Body of pancreas (tissue), 4 donors: ENCODE data around the gene APPL1. TPM values are rescaled to one million over a fixed set of nuclear protein-coding genes. Genes with fewer than 3 reads are reported as not detected.

ENCODE experiments used
- ATAC-seq: fragments of 150-250 bp; one replicate; pipeline ENCODE4 v1.9.1; 2016
- DNase-seq, 4 donors: peaks; one replicate each; pipeline ENCODE4 v3.0.0-alpha.2; 2019
- H3K27ac ChIP-seq, 4 donors: fragments of 200-600 bp; sonication (generic); 1 replicate in 3 of 4; 2 replicates in 1 of 4; pipeline versions ENCODE4 v1.5.1 to v1.6.1; 2016 to 2019; ENCODE audit warnings: mild to moderate bottlenecking in 1 of 4, mixed read lengths in 1 of 4, moderate library complexity in 1 of 4
- H3K27me3 ChIP-seq, 2 donors: fragments of 200-600 bp; sonication (generic); one replicate each; pipeline ENCODE4 v1.6.0; 2016; ENCODE audit warnings: mild to moderate bottlenecking in 1 of 2
- H3K36me3 ChIP-seq, 2 donors: fragments of 200-600 bp; sonication (generic); replicated peaks in 1 of 2; 2 replicates each; pipeline ENCODE4 v1.5.1; 2016; ENCODE audit warnings: low read depth in 2 of 2; ENCODE audit not compliant: insufficient read depth in 1 of 2
- H3K4me1 ChIP-seq: fragments of 200-600 bp; sonication (generic); one replicate; pipeline ENCODE4 v1.6.0; 2016
- H3K4me3 ChIP-seq, 2 donors: fragments of 200-600 bp; sonication (generic); 1 replicate in 1 of 2; 2 replicates in 1 of 2; pipeline ENCODE4 v1.5.1; 2016 to 2019
- H3K9me3 ChIP-seq, 3 donors: fragments of 200-600 bp; sonication (generic); 1 replicate in 2 of 3; 2 replicates in 1 of 3; pipeline ENCODE4 v1.5.1; 2016
- POLR2A ChIP-seq, 3 donors: fragments of 450-650 bp; IDR thresholded peaks; one replicate each; pipeline ENCODE4 v1.6.1; 2016; ENCODE audit warnings: antibody characterized with exemption in 3 of 3, mild to moderate bottlenecking in 2 of 3
- WGBS, 2 donors: methylation state at CpG; one replicate each; pipeline ENCODE4 v1.1.5; 2017; 5-methylcytosine and 5-hydroxymethylcytosine counted together
- intact Hi-C: fragments of 100-400 bp; cut with DNase I; formaldehyde crosslinking; loops from one replicate; pipeline ENCODE4 v1.15.1; 2023
- total RNA-seq, 2 donors: library from RNA; depleted of rRNA; stranded (reverse); fragments of >200 nt; gene quantifications; one replicate each; pipeline ENCODE4 v1.1.0, GENCODE V29; 2016
- TF ChIP-seq, protein P1 (sequence below), 7 experiments: fragments of 450-650 bp in 4 of 7; fragments of 200-600 bp in 3 of 7; sonication (generic) in 3 of 7; IDR thresholded peaks; one replicate each; pipeline ENCODE4 v1.5.1; 2016 to 2019; ENCODE audit warnings: antibody characterized with exemption in 7 of 7

The APPL1 gene
- total RNA-seq, 2 donors from 2014 or later: 28.0 to 31.9 TPM

DNA sequence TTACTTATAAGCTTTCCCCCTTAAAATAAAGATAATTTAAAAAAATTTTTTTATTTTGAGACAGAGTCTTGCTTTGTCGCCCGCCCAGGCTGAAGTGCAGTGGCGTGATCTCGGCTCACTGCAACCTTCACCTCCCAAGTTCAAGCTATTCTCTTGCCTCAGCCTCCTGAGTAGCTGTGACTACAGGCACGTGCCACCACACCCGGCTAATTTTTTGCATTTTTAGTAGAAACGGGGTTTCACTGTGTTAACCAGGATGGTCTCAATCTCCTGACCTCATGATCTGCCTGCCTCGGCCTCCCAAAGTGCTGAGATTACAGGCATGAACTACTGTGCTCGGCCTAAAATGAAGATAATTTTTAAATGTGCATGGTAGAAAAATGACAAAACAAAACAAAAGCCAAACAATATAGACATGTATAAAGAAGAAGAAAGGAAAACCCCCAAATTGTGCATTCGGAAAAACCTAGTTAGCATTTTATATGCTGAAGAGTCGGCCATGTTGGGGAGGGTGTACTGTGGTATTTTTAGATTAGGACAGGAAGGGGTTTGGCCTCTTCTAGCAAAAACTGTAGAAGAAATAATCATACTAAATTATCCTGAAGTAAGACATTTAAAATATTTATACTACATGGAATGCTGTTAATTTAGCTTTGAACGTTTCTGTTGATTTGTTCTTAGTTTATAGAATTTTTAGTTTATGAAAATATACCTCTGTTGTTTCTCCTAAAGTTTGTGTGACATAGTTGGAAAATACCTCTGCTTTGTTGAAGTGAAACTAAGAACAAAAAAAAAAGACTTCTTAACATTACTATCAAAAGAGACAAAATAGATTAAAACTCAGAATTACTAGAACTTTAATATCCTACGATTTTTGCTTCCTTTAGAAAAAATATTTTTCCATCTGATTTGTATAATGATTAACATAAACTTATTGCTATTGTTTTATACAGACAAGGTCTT is 7.4 kb downstream of the APPL1 start:
- H3K9me3 ChIP-seq: no peaks in the 10 kb centered on the region
- H3K27ac ChIP-seq: no peak overlapping the region
- peaks cover 18% of the 10 kb centered on the region for H3K4me1 ChIP-seq
- ATAC-seq: no peak
- intact Hi-C loops: no loop called here
- no peak for TF ChIP-seq POLR2A (IDR thresholded peaks at IDR 0.05)
- TF ChIP-seq, protein P1, sequence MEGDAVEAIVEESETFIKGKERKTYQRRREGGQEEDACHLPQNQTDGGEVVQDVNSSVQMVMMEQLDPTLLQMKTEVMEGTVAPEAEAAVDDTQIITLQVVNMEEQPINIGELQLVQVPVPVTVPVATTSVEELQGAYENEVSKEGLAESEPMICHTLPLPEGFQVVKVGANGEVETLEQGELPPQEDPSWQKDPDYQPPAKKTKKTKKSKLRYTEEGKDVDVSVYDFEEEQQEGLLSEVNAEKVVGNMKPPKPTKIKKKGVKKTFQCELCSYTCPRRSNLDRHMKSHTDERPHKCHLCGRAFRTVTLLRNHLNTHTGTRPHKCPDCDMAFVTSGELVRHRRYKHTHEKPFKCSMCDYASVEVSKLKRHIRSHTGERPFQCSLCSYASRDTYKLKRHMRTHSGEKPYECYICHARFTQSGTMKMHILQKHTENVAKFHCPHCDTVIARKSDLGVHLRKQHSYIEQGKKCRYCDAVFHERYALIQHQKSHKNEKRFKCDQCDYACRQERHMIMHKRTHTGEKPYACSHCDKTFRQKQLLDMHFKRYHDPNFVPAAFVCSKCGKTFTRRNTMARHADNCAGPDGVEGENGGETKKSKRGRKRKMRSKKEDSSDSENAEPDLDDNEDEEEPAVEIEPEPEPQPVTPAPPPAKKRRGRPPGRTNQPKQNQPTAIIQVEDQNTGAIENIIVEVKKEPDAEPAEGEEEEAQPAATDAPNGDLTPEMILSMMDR (IDR thresholded peaks at IDR 0.05): no peak
- 86 to 87% methylated on average over 13 of the region's 13 CpGs for WGBS, 2 donors
- H3K36me3 ChIP-seq: peaks cover 5 to 7% of the 10 kb centered on the region in 2 donors
- no peak overlapping the region for H3K4me3 ChIP-seq
- no peak for DNase-seq
- H3K27me3 ChIP-seq: no peaks in the 10 kb centered on the region

DNA sequence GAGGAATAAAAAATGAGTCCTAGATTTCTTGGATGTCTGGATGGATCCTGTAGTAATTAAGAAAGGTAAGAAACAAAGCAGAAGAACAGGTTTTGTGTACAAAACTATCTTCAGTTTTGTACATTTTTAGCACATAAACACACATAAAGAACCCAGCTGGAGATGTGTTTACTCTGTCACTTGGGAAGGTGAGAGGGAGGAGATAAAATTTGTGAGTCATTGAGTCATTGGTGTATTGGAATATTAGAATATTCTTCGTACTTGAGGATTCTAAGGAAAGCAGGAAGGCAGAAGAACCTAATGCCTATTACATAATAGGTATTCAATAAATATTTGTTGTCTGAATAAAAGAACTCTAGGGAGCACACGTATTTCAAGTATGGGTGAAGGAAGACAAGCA is 17.4 kb downstream of the APPL1 start:
- Histone ChIP-seq H3K27ac (no peak overlapping the region), H3K27me3 (no peaks in the 10 kb centered on the region), H3K4me1 (peaks cover 16% of the 10 kb centered on the region), H3K4me3 (no peak overlapping the region), H3K36me3 (peaks cover 4 to 25% of the 10 kb centered on the region in 2 donors), H3K9me3 (no peaks in the 10 kb centered on the region)
- ATAC-seq (no peak), DNase-seq (no peak)
- intact Hi-C loops: no loop called here
- TF ChIP-seq POLR2A (IDR thresholded peaks at IDR 0.05): no peak
- TF ChIP-seq, protein P1 (IDR thresholded peaks at IDR 0.05): no peak
- whole genome bisulfite sequencing, 2 donors: 51 to 57% methylated on average over 2 of the region's 2 CpGs

DNA sequence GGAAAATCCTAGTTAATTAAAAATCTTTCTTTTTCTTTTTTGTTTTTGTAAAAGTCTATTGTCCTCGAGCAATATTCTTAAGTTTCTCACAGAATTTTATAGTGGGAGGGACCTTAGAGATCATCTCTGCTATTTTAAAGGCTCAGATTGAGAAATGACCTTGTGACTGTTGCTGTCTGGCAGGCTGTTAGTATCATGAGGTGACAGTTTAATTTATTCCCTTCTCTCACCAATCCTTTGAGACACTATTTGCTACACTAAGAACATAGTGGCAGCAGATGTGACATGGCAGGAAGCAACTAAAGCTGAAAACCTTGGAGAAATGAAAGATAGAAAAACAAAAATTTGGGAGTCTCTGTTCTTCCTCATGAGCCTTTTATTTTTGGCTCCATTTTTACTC is 24.9 kb downstream of the APPL1 start:
- ATAC-seq (no peak), DNase-seq (no peak)
- Histone ChIP-seq H3K4me3 (no peak overlapping the region), H3K4me1 (peaks cover 9% of the 10 kb centered on the region), H3K27me3 (no peaks in the 10 kb centered on the region), H3K36me3 (peaks cover 4 to 10% of the 10 kb centered on the region in 2 donors), H3K27ac (no peak overlapping the region), H3K9me3 (no peaks in the 10 kb centered on the region)
- intact Hi-C loops: no loop called here
- WGBS, 2 donors: 63 to 79% methylated on average over 1 of the region's 1 CpG
- no peak for TF ChIP-seq POLR2A (IDR thresholded peaks at IDR 0.05)

DNA sequence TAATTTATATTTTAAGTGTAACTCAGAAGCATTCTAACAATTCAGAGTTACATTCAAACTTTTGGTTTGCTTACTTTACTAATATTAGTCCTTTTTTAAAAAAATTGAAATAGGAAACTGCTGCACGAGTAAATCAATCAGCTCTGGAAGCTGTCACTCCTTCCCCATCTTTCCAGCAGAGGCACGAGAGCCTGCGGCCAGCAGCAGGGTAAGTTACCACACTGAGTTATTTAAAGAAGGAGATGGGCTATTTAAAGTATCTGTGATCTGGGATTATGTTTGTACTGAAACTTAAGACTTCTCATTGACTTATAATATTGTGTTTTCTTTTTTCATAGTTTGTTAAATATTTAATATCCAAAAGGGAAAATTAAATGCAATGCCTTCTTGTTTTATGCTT is 29.3 kb downstream of the APPL1 start:
- H3K27ac ChIP-seq: no peak overlapping the region
- no peaks in the 10 kb centered on the region for H3K9me3 ChIP-seq
- H3K36me3 ChIP-seq: peaks cover 0 to 30% of the 10 kb centered on the region in 2 donors
- ATAC-seq (no peak), DNase-seq (no peak)
- no peaks in the 10 kb centered on the region for H3K27me3 ChIP-seq
- peaks cover 9% of the 10 kb centered on the region for H3K4me1 ChIP-seq
- intact Hi-C loops: no loop called here
- TF ChIP-seq, protein P1 (IDR thresholded peaks at IDR 0.05): no peak
- no peak for TF ChIP-seq POLR2A (IDR thresholded peaks at IDR 0.05)
- no peak overlapping the region for H3K4me3 ChIP-seq
- WGBS, 2 donors: 87% methylated on average over 3 of the region's 3 CpGs

DNA sequence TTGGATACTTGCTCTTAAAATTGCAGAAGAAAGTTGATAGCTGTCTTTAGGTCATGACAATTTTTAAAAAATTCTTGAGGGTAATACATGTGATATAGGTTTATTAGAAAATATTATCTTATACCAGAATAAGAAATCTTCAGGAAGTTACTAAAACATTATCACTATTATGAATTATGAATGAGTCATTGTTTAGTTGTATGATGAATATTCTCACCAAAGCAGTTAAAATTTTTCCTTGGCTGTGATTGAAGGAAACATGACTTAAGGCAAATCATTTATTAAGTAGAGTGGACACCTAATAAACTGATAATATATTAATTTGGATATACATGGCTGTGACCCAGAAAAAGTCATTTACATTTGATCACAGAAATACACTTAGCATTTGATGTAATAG is 30.1 kb downstream of the APPL1 start:
- intact Hi-C loops: no loop called here
- peaks cover 0 to 32% of the 10 kb centered on the region in 2 donors for H3K36me3 ChIP-seq

More for the DNA sequence above, 30.1 kb downstream of the APPL1 start:
- TF ChIP-seq, protein P1 (IDR thresholded peaks at IDR 0.05): no peak
- no peak for TF ChIP-seq POLR2A (IDR thresholded peaks at IDR 0.05)
- Histone ChIP-seq H3K9me3 (no peaks in the 10 kb centered on the region), H3K4me1 (peaks cover under 1% of the 10 kb centered on the region), H3K4me3 (no peak overlapping the region), H3K27ac (no peak overlapping the region), H3K27me3 (no peaks in the 10 kb centered on the region)
- DNase-seq (no peak), ATAC-seq (no peak)
